ENCODE results near the gene ATP1B2.
A peak's percentile ranks its signal among the peaks of the same experiment; 100 is the strongest.
"Not testable (repeated sequence)": the region's sequence is repeated elsewhere in the genome, so short reads cannot be mapped to it uniquely, and the experiment has no call there.

The ATP1B2 gene

GRCh38 chr17:7636163-7636562, 14.6 kb upstream of the ATP1B2 start:
- no peak for DNase-seq

GRCh38 chr17:7640783-7641182, 9.9 kb upstream of the ATP1B2 start:
- DNase-seq = no peak

- not testable (repeated sequence) for DNase-seq
Measured at GRCh38 chr17:7641635-7642034, 9.1 kb upstream of the ATP1B2 start.

- DNase-seq = no peak
Measured at GRCh38 chr17:7644775-7645174, 6.0 kb upstream of the ATP1B2 start.

GRCh38 chr17:7646457-7646856, 4.3 kb upstream of the ATP1B2 start:
- no peak for DNase-seq

GRCh38 chr17:7647018-7647417, 3.7 kb upstream of the ATP1B2 start:
- no peak for DNase-seq

GRCh38 chr17:7651097-7651664, 455 bp downstream of the ATP1B2 start:
- DNase-seq = no peak

GRCh38 chr17:7651665-7652387, 1.1 kb downstream of the ATP1B2 start:
- no peak for DNase-seq

- DNase-seq = no peak
Measured at GRCh38 chr17:7652388-7653356, 1.9 kb downstream of the ATP1B2 start.

GRCh38 chr17:7654832-7655540, 4.3 kb downstream of the ATP1B2 start:
- no peak for DNase-seq

- no peak for DNase-seq
Measured at GRCh38 chr17:7655541-7655840, 4.8 kb downstream of the ATP1B2 start.

- DNase-seq = no peak
Measured at GRCh38 chr17:7656958-7657609, 6.4 kb downstream of the ATP1B2 start.

- no peak for DNase-seq
Measured at GRCh38 chr17:7667656-7668406, 17.1 kb downstream of the ATP1B2 start.

- no peak for DNase-seq
Measured at GRCh38 chr17:7668482-7668881, 17.8 kb downstream of the ATP1B2 start.

GRCh38 chr17:7673239-7673638, 22.5 kb downstream of the ATP1B2 start:
- no peak for DNase-seq

- no peak for DNase-seq
Measured at GRCh38 chr17:7674934-7675333, 24.2 kb downstream of the ATP1B2 start.

- DNase-seq = no peak
Measured at GRCh38 chr17:7676533-7676932, 25.8 kb downstream of the ATP1B2 start.

GRCh38 chr17:7677388-7678067, 26.8 kb downstream of the ATP1B2 start:
- no peak for DNase-seq

GRCh38 chr17:7684851-7685532, 34.3 kb downstream of the ATP1B2 start:
- DNase-seq = no peak

- peak; percentile 86 for DNase-seq
Measured at GRCh38 chr17:7685533-7686221, 35.0 kb downstream of the ATP1B2 start.

Measured in NCI-H1436 treated with DMSO at 0.1 percent for 48 hours (cell line).